Renal pelvis (tissue), 4 donors: ENCODE measurements around the gene SMG1. TPM values are rescaled to one million over a fixed set of nuclear protein-coding genes. Genes with fewer than 3 reads are reported as not detected.
"Not testable (repeated sequence)": the region's sequence is repeated elsewhere in the genome, so short reads cannot be mapped to it uniquely, and the experiment has no call there.

Source experiments
- DNase-seq: peaks from one replicate; pipeline ENCODE4 v3.0.0-alpha.2; 2013
- polyA plus RNA-seq, 3 donors: library from polyadenylated mRNA; unstranded; fragments of 120-200 nt; gene quantifications; one replicate each; pipeline ENCODE4 v1.2.1, GENCODE V29; 2013; ENCODE audit not compliant: insufficient read length in 3 of 3

The SMG1 gene
- polyA plus RNA-seq, 3 donors: 46.2 to 86.2 (median 75.4) TPM

- peak; percentile 26 for DNase-seq
Observed at GRCh38 chr16:18800775-18801144, 125.4 kb downstream of the SMG1 start.

GRCh38 chr16:18800293-18800692, 125.9 kb downstream of the SMG1 start:
- DNase-seq: no peak

- DNase-seq: no peak
Observed at GRCh38 chr16:18799500-18799899, 126.7 kb downstream of the SMG1 start.

DNA sequence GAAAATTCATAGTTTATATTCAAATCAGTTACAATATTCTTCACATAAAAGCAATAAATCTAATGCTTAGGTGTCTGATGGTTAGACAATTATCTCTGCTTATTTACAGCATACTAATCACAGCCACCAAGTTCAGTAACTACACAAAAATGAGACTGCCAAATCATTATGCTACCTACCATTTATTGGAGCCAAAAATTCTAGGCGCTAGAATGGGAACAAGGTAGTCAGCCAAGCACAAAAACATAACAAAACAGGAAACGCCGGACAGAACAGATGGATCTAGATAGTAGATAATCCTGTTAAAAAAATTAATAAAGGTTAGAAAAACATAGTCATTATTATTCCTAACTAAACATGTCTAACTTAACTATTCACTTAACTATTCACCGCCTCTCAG, 128.5 kb downstream of the SMG1 start:
- no peak for DNase-seq

- DNase-seq: no peak
Observed at GRCh38 chr16:18796377-18796776, 129.8 kb downstream of the SMG1 start.

- DNase-seq: no peak
Observed at GRCh38 chr16:18792836-18793433, 133.3 kb downstream of the SMG1 start.

DNA sequence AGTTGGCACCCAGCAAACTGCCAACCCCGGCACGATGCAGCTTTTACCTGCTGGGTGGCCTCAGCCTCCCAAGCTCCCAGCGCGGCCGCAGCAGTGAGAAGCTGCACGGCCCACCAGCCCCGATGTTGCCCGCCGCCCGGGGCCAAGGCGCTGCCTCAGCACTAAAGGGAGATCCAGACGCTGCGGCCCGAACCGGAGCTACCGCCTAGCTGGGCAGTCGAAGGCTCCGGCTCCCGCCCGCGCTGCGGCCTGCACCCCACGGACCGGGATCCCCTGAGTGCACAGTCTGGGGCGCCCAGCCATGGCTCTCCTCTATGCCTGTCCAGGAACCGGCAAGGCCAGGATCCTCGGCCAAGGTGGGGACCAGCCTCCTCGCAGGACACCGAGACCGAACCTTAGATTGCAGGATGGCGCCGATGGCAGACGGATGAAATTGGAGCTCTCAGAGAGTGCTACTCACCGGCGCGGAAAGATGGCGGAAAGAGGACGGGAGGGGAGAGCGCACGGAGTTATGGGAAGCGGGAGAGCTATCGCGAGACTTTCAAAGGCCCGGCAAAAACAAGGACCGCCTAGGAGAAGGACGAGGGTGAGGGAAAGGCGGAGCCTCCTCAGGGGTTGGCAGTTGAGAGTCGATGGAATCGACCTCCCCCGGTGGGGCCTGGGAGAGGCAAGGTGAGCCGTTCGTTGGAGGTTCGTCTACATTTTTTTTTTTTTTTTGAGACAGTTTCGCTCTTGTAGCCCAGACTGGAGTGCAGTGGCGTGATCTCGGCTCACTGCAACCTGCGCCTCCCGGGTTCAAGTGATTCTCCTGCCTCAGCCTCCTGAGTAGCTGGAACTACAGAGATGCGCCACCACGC, 136.1 kb downstream of the SMG1 start, which contains the start of gene RPS15A:
Gene RPS15A (minus strand): TSS at position 485 of the 857 bp plus-strand sequence. CDS start 1,221 bp downstream, outside the sequence.
- peak; percentile 97 for DNase-seq

GRCh38 chr16:18789515-18789849, 136.7 kb downstream of the SMG1 start:
- DNase-seq: no peak

DNA sequence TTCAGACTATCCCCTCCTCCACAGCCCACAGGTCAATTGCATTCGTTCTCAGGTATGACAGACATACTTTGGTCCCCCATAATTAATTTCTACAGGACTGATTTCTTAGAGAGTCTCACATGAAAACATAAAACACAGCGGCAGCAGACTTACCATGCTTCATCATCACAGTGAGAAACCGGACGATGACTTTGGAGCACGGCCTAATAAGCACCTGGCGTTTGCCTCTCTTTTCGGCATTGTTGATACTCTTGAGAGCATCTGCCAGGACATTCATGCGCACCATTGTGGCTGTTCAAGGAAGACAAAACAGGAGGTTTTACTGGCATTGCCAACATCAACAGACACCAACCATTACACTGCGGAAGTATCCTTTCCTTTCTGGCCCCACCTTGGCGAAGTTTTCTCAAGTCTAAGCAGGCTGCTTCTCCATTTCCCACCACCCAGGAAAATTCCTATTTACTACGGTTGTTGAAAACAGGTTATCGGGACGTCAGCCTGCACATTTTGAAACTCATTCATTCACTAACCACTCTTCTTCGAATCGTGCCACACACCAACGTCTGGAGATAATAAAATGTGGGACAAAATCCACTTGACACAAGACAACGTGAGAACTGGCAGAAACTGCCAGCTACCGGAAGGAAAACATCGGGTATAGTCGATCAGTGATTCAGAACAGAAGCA, 137.2 kb downstream of the SMG1 start:
- DNase-seq: no peak

DNA sequence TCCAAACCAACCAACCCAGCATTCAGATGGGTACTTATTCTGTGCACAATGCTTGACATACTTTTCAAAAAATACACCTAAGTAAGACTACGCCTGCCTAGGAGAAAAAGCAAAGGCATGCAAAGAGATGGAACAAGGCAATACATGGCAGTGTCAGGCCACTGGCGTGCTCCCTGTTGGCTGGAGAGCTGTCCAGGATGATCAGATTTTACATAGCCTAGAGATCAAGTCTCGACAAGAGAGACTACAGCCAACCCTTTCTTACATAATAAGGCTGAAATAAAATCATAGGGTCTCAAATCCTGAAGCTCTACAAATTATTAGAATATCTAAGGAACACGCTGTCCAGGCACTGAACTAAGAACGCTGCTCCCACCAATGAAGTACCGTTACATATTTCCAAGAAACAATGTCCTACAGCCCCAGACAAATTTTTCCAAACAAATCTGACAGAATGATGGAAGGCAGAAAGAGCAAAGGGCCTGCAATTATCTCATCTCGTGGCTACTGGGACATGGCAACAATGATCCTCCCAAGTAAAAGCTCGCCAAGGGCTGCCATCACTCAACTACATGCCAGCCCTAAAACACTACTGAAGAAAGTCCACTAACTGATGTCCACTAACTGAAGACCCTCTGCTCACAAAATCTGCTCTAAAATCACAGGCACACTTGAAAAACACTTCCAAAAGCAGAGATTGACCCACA, 141.1 kb downstream of the SMG1 start:
- no peak for DNase-seq

- DNase-seq: no peak
Observed at GRCh38 chr16:18783430-18784341, 142.5 kb downstream of the SMG1 start.

GRCh38 chr16:18782697-18783429, 143.3 kb downstream of the SMG1 start:
- no peak for DNase-seq

- not testable (repeated sequence) for DNase-seq
Observed at GRCh38 chr16:18781232-18781631, 145.0 kb downstream of the SMG1 start.

DNA sequence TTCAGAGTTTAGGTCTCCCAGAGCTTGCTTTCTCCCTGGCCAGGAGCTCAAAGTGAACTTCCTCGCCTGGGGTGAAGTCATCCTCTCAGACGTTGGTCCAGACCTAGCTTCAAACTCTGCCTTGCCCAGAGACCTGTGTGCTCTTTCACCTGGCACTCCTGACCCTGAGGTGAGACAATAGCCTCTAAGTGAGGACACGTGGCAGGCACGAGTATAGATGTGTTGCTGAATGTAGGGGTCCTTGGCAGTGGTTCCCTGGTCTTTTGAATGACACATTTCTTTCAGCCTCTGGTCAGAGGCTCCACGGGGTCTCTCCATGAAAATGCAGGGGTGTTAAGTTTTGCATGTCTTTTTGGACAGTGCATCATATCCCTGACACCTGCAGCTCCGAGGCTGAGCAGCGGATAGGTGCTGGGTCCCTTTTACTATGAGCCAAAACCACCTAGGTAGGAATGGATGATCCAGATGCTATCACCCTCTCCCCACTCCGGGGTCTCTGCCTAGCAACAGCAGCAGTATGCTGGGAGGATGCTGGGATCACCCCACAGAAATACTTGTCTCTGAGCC, 145.7 kb downstream of the SMG1 start:
- not testable (repeated sequence) for DNase-seq

- not testable (repeated sequence) for DNase-seq
Observed at GRCh38 chr16:18777664-18778063, 148.5 kb downstream of the SMG1 start.

DNA sequence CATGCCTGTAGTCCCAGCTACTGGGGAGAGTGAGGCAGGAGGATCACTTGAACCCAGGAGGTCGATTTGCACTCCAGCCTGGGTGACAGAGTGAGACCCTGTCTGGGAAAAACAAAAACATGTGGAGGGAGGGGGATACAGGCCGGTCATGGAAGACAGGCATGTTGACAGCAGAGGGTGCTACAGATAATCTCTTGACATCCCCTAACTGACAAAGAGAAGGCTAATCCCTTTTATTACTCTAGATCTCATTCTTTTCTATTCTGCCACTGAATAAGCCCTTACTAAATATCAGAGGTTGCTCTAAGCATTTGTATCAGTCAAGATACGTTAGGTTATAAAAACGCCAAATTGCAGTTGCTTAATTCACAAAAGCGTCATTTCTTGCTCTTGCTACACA, 149.9 kb downstream of the SMG1 start:
- DNase-seq: not testable (repeated sequence)

- not testable (repeated sequence) for DNase-seq
Observed at GRCh38 chr16:18774651-18775050, 151.6 kb downstream of the SMG1 start.

GRCh38 chr16:18772171-18772570, 154.0 kb downstream of the SMG1 start:
- not testable (repeated sequence) for DNase-seq

- DNase-seq: not testable (repeated sequence)
Observed at GRCh38 chr16:18770336-18770962, 155.8 kb downstream of the SMG1 start.
